Stimulated activated CD8-positive, alpha-beta memory T cell treated with anti-CD3 and anti-CD28 coated beads, Interleukin-2, amount 100 ng/mL, for 1 hour (primary cell): ENCODE data around the gene SETD7.

Source experiments
- DNase-seq, 2 donors: peaks; one replicate each; pipeline ENCODE4 v3.0.0-alpha.2; 2020; ENCODE audit warnings: low read depth in 2 of 2

The SETD7 gene

GRCh38 chr4:139574641-139575040 is 18.6 kb upstream of the SETD7 start:
- no peak for DNase-seq

- no peak for DNase-seq
Observed at GRCh38 chr4:139568206-139568955, 12.4 kb upstream of the SETD7 start.

GRCh38 chr4:139567159-139567870 is 11.3 kb upstream of the SETD7 start:
- no peak for DNase-seq

- no peak for DNase-seq
Observed at GRCh38 chr4:139564502-139564901, 8.5 kb upstream of the SETD7 start.

- no peak for DNase-seq
Observed at GRCh38 chr4:139563515-139563914, 7.5 kb upstream of the SETD7 start.

- DNase-seq, result no peak
Observed at GRCh38 chr4:139562839-139563238, 6.8 kb upstream of the SETD7 start.

GRCh38 chr4:139562067-139562684 is 6.2 kb upstream of the SETD7 start:
- no peak for DNase-seq

GRCh38 chr4:139560406-139561104 is 4.5 kb upstream of the SETD7 start:
- DNase-seq, result no peak

- DNase-seq, result no peak
Observed at GRCh38 chr4:139559687-139560086, 3.7 kb upstream of the SETD7 start.

GRCh38 chr4:139559089-139559479 is 3.1 kb upstream of the SETD7 start:
- DNase-seq, result no peak

GRCh38 chr4:139558235-139559088 is 2.4 kb upstream of the SETD7 start:
- no peak for DNase-seq

GRCh38 chr4:139557556-139558110 is 1.6 kb upstream of the SETD7 start:
- no peak for DNase-seq

GRCh38 chr4:139556724-139557555 is 921 bp upstream of the SETD7 start:
- DNase-seq, result peak; percentile 5 to 17

GRCh38 chr4:139555705-139556070 is 331 bp downstream of the SETD7 start:
- DNase-seq, result no peak

GRCh38 chr4:139554893-139555704 is 920 bp downstream of the SETD7 start:
- peak; percentile 37 to 39 for DNase-seq

- no peak for DNase-seq
Observed at GRCh38 chr4:139554642-139554892, 1.5 kb downstream of the SETD7 start.

GRCh38 chr4:139553751-139554641 is 2.0 kb downstream of the SETD7 start:
- DNase-seq, result no peak

GRCh38 chr4:139552517-139553307 is 3.3 kb downstream of the SETD7 start:
- no peak for DNase-seq
